WTC11 (cell line): ENCODE data around the gene RAB15. TPM values are rescaled to one million over a fixed set of nuclear protein-coding genes. Genes with fewer than 3 reads are reported as not detected.

Source experiments
- ATAC-seq: fragments of 200-7000 bp; cut with Tn5 transposase; 2 replicates; pipeline ENCODE4 v1.10.0; 2021; ENCODE audit warnings: mild to moderate bottlenecking, moderate library complexity
- CTCF ChIA-PET: fragments of 300-600 bp; sonication (Branson Sonifier 250); formaldehyde crosslinking; loops from one replicate; lab custom pipeline; 2021; ENCODE audit warnings: antibody characterized with exemption; lab: Charles Lee
- POLR2A ChIA-PET: fragments of 350-600 bp; sonication (Branson Sonifier 250); formaldehyde crosslinking; loops from one replicate; lab custom pipeline; 2021; ENCODE audit warnings: antibody characterized with exemption; lab: Charles Lee
- DNase-seq: peaks from one replicate; pipeline ENCODE4 v3.0.0; 2021; ENCODE audit warnings: low spot score
- H3K27ac Mint-ChIP-seq: 2 replicates; pipeline ENCODE4 v1.8.0; 2021; ENCODE audit warnings: mixed read lengths
- H3K27me3 Mint-ChIP-seq: 2 replicates; pipeline ENCODE4 v1.8.0; 2021; ENCODE audit warnings: low read depth, mild to moderate bottlenecking, moderate library complexity, mixed read lengths
- H3K36me3 Mint-ChIP-seq: 2 replicates; pipeline ENCODE4 v1.8.0; 2021; ENCODE audit warnings: mixed read lengths
- H3K4me1 Mint-ChIP-seq: 2 replicates; pipeline ENCODE4 v1.8.0; 2022; ENCODE audit warnings: mixed read lengths
- H3K4me3 Mint-ChIP-seq: 2 replicates; pipeline ENCODE4 v1.8.0; 2021; ENCODE audit warnings: mild to moderate bottlenecking, moderate library complexity, mixed read lengths
- H3K9me3 Mint-ChIP-seq: 2 replicates; pipeline ENCODE4 v1.8.0; 2021; ENCODE audit warnings: mixed read lengths
- CTCF ChIP-seq: fragments of 200-600 bp; IDR thresholded peaks from 2 replicates; pipeline ENCODE4 v1.8.0; 2022; ENCODE audit warnings: antibody characterized with exemption
- E2F1 ChIP-seq: sonication (generic); formaldehyde crosslinking; IDR thresholded peaks from 2 replicates; pipeline ENCODE4 v1.8.0; 2022; ENCODE audit warnings: mild to moderate bottlenecking, missing genetic modification reagents
- GTF2I ChIP-seq: fragments of 250-450 bp; sonication (Bioruptor Pico); conservative IDR thresholded peaks from 2 replicates; pipeline ENCODE4 v1.4.0; 2021; ENCODE audit warnings: mild to moderate bottlenecking
- HMGA2 ChIP-seq: fragments of 250-450 bp; sonication (Bioruptor Pico); IDR thresholded peaks from 2 replicates; pipeline ENCODE4 v1.4.0; 2021; ENCODE audit warnings: mild to moderate bottlenecking, moderate library complexity
- IRF2 ChIP-seq: sonication (generic); formaldehyde crosslinking; IDR thresholded peaks from 2 replicates; pipeline ENCODE4 v1.8.0; 2022; ENCODE audit warnings: low read depth, missing genetic modification reagents, borderline replicate concordance
- NFATC4 ChIP-seq: fragments of 250-450 bp; sonication (Bioruptor Pico); IDR thresholded peaks from 2 replicates; pipeline ENCODE4 v1.9.0; 2021; ENCODE audit warnings: mild to moderate bottlenecking
- NFYB ChIP-seq: sonication (generic); formaldehyde crosslinking; conservative IDR thresholded peaks from 2 replicates; pipeline ENCODE4 v1.8.0; 2022; ENCODE audit warnings: low read depth, missing genetic modification reagents
- RELA ChIP-seq: sonication (generic); formaldehyde crosslinking; IDR thresholded peaks from 2 replicates; pipeline ENCODE4 v1.8.1; 2022; ENCODE audit warnings: missing genetic modification reagents, mild to moderate bottlenecking, borderline replicate concordance
- SMAD4 ChIP-seq: sonication (generic); formaldehyde crosslinking; IDR thresholded peaks from 2 replicates; pipeline ENCODE4 v1.8.0; 2022; ENCODE audit warnings: mild to moderate bottlenecking, missing genetic modification reagents
- TCF7 ChIP-seq: sonication (generic); formaldehyde crosslinking; IDR thresholded peaks from 2 replicates; pipeline ENCODE4 v1.8.0; 2022; ENCODE audit warnings: mild to moderate bottlenecking, low read depth, missing genetic modification reagents, moderate library complexity
- TEAD1 ChIP-seq: sonication (generic); formaldehyde crosslinking; IDR thresholded peaks from 2 replicates; pipeline ENCODE4 v1.8.0; 2022; ENCODE audit warnings: mild to moderate bottlenecking, missing genetic modification reagents
- USF2 ChIP-seq: sonication (generic); formaldehyde crosslinking; IDR thresholded peaks from 2 replicates; pipeline ENCODE4 v1.8.1; 2023; ENCODE audit warnings: mild to moderate bottlenecking, missing genetic modification reagents, moderate library complexity
- ZNF219 ChIP-seq: sonication (generic); formaldehyde crosslinking; IDR thresholded peaks from 2 replicates; pipeline ENCODE4 v1.8.0; 2023; ENCODE audit warnings: missing genetic modification reagents, mild to moderate bottlenecking, borderline replicate concordance
- ZNF263 ChIP-seq: sonication (generic); formaldehyde crosslinking; IDR thresholded peaks from 2 replicates; pipeline ENCODE4 v1.8.1; 2022; ENCODE audit warnings: low read depth, mild to moderate bottlenecking, moderate library complexity, missing genetic modification reagents
- ZNF416 ChIP-seq: fragments of 250-450 bp; sonication (Bioruptor Pico); IDR thresholded peaks from 2 replicates; pipeline ENCODE4 v1.9.0; 2021; ENCODE audit warnings: mild to moderate bottlenecking, inconsistent platforms
- total RNA-seq: library from RNA; stranded (reverse); gene quantifications from 3 replicates; pipeline ENCODE4 v1.2.3, GENCODE V29; 2021
- TF ChIP-seq, protein P1 (sequence below): fragments of 250-450 bp; sonication (Bioruptor Pico); IDR thresholded peaks from 2 replicates; pipeline ENCODE4 v2.1.2; 2022; ENCODE audit warnings: mild to moderate bottlenecking, moderate library complexity
- TF ChIP-seq, protein P2 (sequence below): sonication (generic); formaldehyde crosslinking; conservative IDR thresholded peaks from 2 replicates; pipeline ENCODE4 v1.8.1; 2022; ENCODE audit warnings: mild to moderate bottlenecking, missing genetic modification reagents
- TF ChIP-seq, protein P3 (sequence below): sonication (generic); formaldehyde crosslinking; IDR thresholded peaks from 2 replicates; pipeline ENCODE4 v1.8.1; 2022; ENCODE audit warnings: low read depth, mild to moderate bottlenecking, moderate library complexity, missing genetic modification reagents, borderline replicate concordance
- TF ChIP-seq, protein P4 (sequence below): sonication (generic); formaldehyde crosslinking; conservative IDR thresholded peaks from 2 replicates; pipeline ENCODE4 v1.8.1; 2023; ENCODE audit warnings: mild to moderate bottlenecking, low read depth, missing genetic modification reagents, moderate library complexity
- TF ChIP-seq, protein P5 (sequence below): sonication (generic); formaldehyde crosslinking; IDR thresholded peaks from 2 replicates; pipeline ENCODE4 v1.8.1; 2022; ENCODE audit warnings: mild to moderate bottlenecking, missing genetic modification reagents, moderate library complexity, borderline replicate concordance

Gene RAB15
- total RNA-seq, 1 experiment from 2014 or later: 49.1 TPM

- TF ChIP-seq CTCF: no peak
- TF ChIP-seq NFATC4: no peak
- no peak for TF ChIP-seq USF2 (CRISPR knock-in tag)
- TF ChIP-seq, protein P1, sequence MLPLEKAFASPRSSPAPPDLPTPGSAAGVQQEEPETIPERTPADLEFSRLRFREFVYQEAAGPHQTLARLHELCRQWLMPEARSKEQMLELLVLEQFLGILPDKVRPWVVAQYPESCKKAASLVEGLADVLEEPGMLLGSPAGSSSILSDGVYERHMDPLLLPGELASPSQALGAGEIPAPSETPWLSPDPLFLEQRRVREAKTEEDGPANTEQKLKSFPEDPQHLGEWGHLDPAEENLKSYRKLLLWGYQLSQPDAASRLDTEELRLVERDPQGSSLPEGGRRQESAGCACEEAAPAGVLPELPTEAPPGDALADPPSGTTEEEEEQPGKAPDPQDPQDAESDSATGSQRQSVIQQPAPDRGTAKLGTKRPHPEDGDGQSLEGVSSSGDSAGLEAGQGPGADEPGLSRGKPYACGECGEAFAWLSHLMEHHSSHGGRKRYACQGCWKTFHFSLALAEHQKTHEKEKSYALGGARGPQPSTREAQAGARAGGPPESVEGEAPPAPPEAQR: no peak
- no peak for TF ChIP-seq RELA
- no peak for TF ChIP-seq ZNF416 (CRISPR knock-in tag)
- TF ChIP-seq GTF2I: no peak
- TF ChIP-seq IRF2: no peak
- TF ChIP-seq E2F1 (CRISPR knock-in tag): no peak
- TF ChIP-seq, protein P2, sequence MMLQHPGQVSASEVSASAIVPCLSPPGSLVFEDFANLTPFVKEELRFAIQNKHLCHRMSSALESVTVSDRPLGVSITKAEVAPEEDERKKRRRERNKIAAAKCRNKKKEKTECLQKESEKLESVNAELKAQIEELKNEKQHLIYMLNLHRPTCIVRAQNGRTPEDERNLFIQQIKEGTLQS (CRISPR knock-in tag): no peak
- TF ChIP-seq TCF7: no peak
These were observed 37.7 kb downstream of the RAB15 start (continued) for GRCh38 chr14:64934338-64934929.

- no peaks in the 10 kb centered on the region for H3K9me3 Mint-ChIP-seq
- DNase-seq: no peak
- POLR2A ChIA-PET: interaction anchor here (0.6 kb wide), 1 partner anchor 1413 kb away, joined by 6 read pairs; no protein-coding TSS in a partner anchor
- peaks cover 29% of the 10 kb centered on the region for H3K36me3 Mint-ChIP-seq
- H3K4me1 Mint-ChIP-seq: no peaks in the 10 kb centered on the region
- no peak overlapping the region for H3K27ac Mint-ChIP-seq
- no peaks in the 10 kb centered on the region for H3K27me3 Mint-ChIP-seq
- CTCF ChIA-PET: no interaction called here
- no peak overlapping the region for H3K4me3 Mint-ChIP-seq
- TF ChIP-seq, protein P3, sequence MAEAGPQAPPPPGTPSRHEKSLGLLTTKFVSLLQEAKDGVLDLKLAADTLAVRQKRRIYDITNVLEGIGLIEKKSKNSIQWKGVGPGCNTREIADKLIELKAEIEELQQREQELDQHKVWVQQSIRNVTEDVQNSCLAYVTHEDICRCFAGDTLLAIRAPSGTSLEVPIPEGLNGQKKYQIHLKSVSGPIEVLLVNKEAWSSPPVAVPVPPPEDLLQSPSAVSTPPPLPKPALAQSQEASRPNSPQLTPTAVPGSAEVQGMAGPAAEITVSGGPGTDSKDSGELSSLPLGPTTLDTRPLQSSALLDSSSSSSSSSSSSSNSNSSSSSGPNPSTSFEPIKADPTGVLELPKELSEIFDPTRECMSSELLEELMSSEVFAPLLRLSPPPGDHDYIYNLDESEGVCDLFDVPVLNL (CRISPR knock-in tag): no peak
- TF ChIP-seq ZNF219 (CRISPR knock-in tag) (no peak), ZNF263 (no peak), TEAD1 (CRISPR knock-in tag) (no peak), HMGA2 (no peak), NFYB (CRISPR knock-in tag) (no peak), SMAD4 (CRISPR knock-in tag) (no peak)
- TF ChIP-seq, protein P4, sequence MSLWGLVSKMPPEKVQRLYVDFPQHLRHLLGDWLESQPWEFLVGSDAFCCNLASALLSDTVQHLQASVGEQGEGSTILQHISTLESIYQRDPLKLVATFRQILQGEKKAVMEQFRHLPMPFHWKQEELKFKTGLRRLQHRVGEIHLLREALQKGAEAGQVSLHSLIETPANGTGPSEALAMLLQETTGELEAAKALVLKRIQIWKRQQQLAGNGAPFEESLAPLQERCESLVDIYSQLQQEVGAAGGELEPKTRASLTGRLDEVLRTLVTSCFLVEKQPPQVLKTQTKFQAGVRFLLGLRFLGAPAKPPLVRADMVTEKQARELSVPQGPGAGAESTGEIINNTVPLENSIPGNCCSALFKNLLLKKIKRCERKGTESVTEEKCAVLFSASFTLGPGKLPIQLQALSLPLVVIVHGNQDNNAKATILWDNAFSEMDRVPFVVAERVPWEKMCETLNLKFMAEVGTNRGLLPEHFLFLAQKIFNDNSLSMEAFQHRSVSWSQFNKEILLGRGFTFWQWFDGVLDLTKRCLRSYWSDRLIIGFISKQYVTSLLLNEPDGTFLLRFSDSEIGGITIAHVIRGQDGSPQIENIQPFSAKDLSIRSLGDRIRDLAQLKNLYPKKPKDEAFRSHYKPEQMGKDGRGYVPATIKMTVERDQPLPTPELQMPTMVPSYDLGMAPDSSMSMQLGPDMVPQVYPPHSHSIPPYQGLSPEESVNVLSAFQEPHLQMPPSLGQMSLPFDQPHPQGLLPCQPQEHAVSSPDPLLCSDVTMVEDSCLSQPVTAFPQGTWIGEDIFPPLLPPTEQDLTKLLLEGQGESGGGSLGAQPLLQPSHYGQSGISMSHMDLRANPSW: no peak
- TF ChIP-seq, protein P5, sequence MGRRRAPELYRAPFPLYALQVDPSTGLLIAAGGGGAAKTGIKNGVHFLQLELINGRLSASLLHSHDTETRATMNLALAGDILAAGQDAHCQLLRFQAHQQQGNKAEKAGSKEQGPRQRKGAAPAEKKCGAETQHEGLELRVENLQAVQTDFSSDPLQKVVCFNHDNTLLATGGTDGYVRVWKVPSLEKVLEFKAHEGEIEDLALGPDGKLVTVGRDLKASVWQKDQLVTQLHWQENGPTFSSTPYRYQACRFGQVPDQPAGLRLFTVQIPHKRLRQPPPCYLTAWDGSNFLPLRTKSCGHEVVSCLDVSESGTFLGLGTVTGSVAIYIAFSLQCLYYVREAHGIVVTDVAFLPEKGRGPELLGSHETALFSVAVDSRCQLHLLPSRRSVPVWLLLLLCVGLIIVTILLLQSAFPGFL (CRISPR knock-in tag): no peak
- no peak for ATAC-seq
These were observed 39.9 kb downstream of the RAB15 start for GRCh38 chr14:64932231-64932630.
